Measurements from ENCODE around the gene ARHGEF25.

ARHGEF25 gene

GRCh38 chr12:57590479-57590863, 20.8 kb upstream of the ARHGEF25 start:
- no peak for TF ChIP-seq CTCF (IDR thresholded peaks at IDR 0.05)

DNA sequence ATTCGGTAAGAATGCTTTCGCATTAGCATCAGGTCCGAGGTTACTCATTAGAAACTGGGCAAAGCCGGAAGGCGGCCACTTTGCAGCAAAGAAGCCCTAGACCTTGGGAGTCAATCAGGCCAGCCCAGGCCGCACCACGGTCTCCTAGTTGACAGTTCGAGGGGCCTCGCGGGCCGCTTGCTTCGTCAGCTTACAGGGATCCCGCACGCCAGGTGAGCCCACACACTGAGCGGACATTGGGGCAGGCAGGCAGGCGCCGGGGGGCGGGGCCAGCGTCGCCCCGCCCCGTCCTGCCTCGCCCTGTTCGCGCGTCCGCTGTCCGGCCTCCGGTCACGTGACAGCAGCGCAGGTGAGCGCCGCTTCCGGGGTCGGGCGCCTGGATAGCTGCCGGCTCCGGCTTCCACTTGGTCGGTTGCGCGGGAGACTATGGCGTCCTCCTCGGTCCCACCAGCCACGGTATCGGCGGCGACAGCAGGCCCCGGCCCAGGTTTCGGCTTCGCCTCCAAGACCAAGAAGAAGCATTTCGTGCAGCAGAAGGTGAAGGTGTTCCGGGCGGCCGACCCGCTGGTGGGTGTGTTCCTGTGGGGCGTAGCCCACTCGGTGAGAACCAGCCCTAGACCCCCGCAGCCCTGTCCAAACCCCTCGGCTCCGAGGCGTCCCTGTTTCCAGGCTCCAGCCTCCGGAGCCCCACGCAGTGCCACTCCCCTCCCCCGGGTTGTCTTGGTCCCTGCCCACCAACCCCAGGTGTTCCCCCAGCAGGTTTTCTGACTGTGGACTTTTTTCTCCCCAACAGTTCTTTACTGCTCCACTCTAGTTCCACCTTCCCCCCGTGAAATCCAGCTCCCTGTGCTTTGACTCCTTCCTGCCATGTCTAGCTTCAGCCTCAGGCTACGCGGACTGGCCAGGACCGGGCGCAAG, 20.1 kb upstream of the ARHGEF25 start, which contains the start of gene PIP4K2C:
TSS of gene PIP4K2C (plus strand) at position 329 of the 918 bp plus-strand sequence. CDS start at position 427, 98 bp downstream.
- no peak for TF ChIP-seq CTCF (IDR thresholded peaks at IDR 0.05)

DNA sequence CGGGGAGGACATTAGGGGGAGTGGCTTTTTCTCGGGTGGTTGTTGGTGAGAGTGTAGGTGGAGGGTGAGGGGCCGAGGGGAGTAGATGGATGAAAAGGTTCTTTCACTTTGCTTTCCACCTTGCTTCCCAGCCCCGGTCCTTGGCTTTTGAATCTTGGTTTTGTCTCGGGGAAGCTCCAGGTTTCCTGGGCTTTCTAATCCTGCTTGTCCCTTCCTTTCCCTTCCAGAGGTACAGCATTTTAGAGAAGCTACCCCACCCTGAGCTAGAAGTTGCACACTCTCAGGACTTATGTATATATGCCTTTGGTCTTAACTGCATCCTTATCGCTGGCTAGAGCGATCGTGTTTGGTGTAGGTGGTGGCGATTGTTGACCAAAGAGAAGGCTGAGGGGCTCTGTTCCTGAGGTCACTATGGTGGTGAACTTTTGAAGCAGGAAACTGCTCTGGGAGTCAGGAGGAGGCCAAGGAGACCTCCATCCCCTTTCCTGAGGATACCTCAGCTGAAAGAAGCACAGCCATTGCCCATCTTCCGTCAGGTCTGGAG, 19.4 kb upstream of the ARHGEF25 start:
- TF ChIP-seq CTCF (IDR thresholded peaks at IDR 0.05) = no peak

GRCh38 chr12:57592551-57593165, 18.6 kb upstream of the ARHGEF25 start:
- TF ChIP-seq CTCF (IDR thresholded peaks at IDR 0.05) = no peak

DNA sequence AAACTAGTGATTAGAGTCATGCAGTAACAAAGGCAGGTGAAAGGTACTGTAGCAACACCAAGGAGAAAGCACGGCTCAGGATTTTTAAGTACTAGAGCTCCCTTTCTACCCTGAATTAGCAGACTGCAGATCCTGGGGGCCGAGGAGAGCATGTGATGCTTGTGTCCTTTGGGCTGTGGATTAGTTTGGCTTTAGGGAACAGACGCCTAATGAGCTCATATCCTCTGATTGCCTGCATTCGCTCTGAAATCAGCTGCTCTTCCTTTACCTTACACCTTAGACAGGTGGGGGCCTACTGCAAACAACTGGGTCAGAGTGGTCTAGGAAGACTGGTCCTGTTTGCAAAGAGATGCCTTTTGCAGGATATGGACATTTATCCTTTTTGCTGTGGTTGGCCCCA, 18.0 kb upstream of the ARHGEF25 start:
- TF ChIP-seq CTCF (IDR thresholded peaks at IDR 0.05) = no peak

- TF ChIP-seq CTCF (IDR thresholded peaks at IDR 0.05) = no peak
Observed at GRCh38 chr12:57600395-57600794, 10.8 kb upstream of the ARHGEF25 start.

DNA sequence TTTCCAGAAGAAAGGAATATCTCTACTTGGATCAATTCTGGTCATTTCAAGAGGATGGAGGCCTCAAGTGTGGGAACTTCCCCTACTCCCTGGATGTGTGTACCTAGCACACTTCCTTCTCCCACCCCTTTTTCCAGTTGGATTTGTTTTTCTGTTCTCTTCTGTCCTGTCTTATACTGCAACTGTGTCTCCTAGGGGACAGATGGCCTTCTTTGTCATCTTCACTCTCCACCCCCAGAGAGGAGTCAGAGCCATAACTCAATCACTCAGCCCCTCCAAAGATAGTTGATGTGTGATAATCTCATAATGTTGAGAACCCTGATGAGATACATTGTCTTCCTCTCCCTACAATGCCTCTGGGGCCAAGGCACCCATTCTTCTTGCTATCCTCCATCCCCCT, 8.7 kb upstream of the ARHGEF25 start:
- no peak for TF ChIP-seq CTCF (IDR thresholded peaks at IDR 0.05)
